Cardiac muscle cell (in vitro differentiated cells and primary cell): Measurements from ENCODE around the gene TMUB1. TPM values are rescaled to one million over a fixed set of nuclear protein-coding genes. Genes with fewer than 3 reads are reported as not detected.

Experiments
- DNase-seq, 2 donors: peaks; one replicate each; pipeline versions ENCODE4 v3.0.0 to v3.0.0-alpha.2; 2010 to 2017; ENCODE audit warnings: low read depth in 1 of 2, low spot score in 1 of 2
- H3K27ac ChIP-seq: fragments of 200-600 bp; sonication (generic); 2 replicates; pipeline ENCODE4 v1.5.1; 2016
- H3K27me3 ChIP-seq: fragments of 200-600 bp; sonication (generic); 2 replicates; pipeline ENCODE4 v1.6.0; 2016; ENCODE audit warnings: control low read depth
- H3K36me3 ChIP-seq: fragments of 200-600 bp; sonication (generic); 2 replicates; pipeline ENCODE4 v1.5.1; 2016; ENCODE audit warnings: control low read depth
- H3K4me1 ChIP-seq: fragments of 200-600 bp; sonication (generic); 2 replicates; pipeline ENCODE4 v1.8.1; 2017; ENCODE audit warnings: low read depth, mild to moderate bottlenecking, mixed run types
- H3K4me3 ChIP-seq: fragments of 200-600 bp; sonication (generic); 2 replicates; pipeline ENCODE4 v1.5.1; 2016; ENCODE audit warnings: mild to moderate bottlenecking
- H3K9me3 ChIP-seq: fragments of 200-600 bp; sonication (generic); 2 replicates; pipeline ENCODE4 v1.5.1; 2017; ENCODE audit warnings: low read depth, mild to moderate bottlenecking, control low read depth
- polyA plus RNA-seq: library from polyadenylated mRNA; unstranded; fragments of >200 nt; fragmentation: Nextera tagmentation; extraction: Ambion mirVana; gene quantifications from 2 replicates; pipeline ENCODE4 v1.2.1, GENCODE V29; 2016
- total RNA-seq: library from RNA; depleted of rRNA; stranded (reverse); fragments of >200 nt; gene quantifications from 2 replicates; pipeline ENCODE4 v1.2.3, GENCODE V29; 2016
- TF ChIP-seq, protein P1 (sequence below): IDR thresholded peaks from 2 replicates; pipeline ENCODE4 v1.5.1; 2012; ENCODE audit warnings: low read depth, mild to moderate bottlenecking, low read length

Gene TMUB1
- total and polyA plus RNA-seq, 2 experiments from 2014 or later = 74.9 to 83.4 TPM

- Histone ChIP-seq H3K36me3 (peaks cover 27% of the 10 kb centered on the region), H3K27me3 (no peaks in the 10 kb centered on the region), H3K27ac (no peak overlapping the region), H3K4me1 (peaks cover 5% of the 10 kb centered on the region), H3K9me3 (no peaks in the 10 kb centered on the region), H3K4me3 (no peak overlapping the region)
- DNase-seq = no peak
- TF ChIP-seq, protein P1, sequence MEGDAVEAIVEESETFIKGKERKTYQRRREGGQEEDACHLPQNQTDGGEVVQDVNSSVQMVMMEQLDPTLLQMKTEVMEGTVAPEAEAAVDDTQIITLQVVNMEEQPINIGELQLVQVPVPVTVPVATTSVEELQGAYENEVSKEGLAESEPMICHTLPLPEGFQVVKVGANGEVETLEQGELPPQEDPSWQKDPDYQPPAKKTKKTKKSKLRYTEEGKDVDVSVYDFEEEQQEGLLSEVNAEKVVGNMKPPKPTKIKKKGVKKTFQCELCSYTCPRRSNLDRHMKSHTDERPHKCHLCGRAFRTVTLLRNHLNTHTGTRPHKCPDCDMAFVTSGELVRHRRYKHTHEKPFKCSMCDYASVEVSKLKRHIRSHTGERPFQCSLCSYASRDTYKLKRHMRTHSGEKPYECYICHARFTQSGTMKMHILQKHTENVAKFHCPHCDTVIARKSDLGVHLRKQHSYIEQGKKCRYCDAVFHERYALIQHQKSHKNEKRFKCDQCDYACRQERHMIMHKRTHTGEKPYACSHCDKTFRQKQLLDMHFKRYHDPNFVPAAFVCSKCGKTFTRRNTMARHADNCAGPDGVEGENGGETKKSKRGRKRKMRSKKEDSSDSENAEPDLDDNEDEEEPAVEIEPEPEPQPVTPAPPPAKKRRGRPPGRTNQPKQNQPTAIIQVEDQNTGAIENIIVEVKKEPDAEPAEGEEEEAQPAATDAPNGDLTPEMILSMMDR = no peak
These were observed 7.7 kb downstream of the TMUB1 start for GRCh38 chr7:151075662-151075971.

GRCh38 chr7:151074817-151075661 lies 8.3 kb downstream of the TMUB1 start:
- Histone ChIP-seq H3K4me3 (no peak overlapping the region), H3K9me3 (no peaks in the 10 kb centered on the region), H3K27me3 (no peaks in the 10 kb centered on the region), H3K27ac (no peak overlapping the region), H3K4me1 (peaks cover 5% of the 10 kb centered on the region), H3K36me3 (peaks cover 32% of the 10 kb centered on the region)
- DNase-seq = no peak
- TF ChIP-seq, protein P1 = no peak

DNA sequence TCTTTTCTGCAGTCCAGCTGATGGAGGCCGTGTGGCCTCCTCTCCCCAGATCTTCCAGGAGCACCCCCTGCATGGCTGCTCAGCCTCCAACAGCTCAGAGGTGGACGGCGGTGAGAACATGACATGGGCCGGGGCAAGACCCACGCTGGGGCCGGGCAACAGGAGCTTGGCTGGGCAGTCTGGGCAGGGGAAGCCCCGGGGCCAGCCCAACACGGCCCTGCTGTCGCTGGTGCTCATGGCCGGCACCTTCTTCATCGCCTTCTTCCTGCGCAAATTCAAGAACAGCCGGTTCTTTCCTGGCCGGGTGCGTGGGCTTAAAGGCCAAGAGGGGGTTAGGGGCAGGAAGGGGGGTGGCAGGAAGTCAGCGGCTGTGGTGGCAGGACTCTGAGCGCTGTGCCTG lies 9.3 kb downstream of the TMUB1 start:
- H3K36me3 ChIP-seq = peaks cover 42% of the 10 kb centered on the region
- H3K4me1 ChIP-seq = no peaks in the 10 kb centered on the region
- H3K27me3 ChIP-seq = no peaks in the 10 kb centered on the region
- H3K4me3 ChIP-seq = no peak overlapping the region
- TF ChIP-seq, protein P1 = no peak
- no peaks in the 10 kb centered on the region for H3K9me3 ChIP-seq
- DNase-seq = no peak
- H3K27ac ChIP-seq = no peak overlapping the region

DNA sequence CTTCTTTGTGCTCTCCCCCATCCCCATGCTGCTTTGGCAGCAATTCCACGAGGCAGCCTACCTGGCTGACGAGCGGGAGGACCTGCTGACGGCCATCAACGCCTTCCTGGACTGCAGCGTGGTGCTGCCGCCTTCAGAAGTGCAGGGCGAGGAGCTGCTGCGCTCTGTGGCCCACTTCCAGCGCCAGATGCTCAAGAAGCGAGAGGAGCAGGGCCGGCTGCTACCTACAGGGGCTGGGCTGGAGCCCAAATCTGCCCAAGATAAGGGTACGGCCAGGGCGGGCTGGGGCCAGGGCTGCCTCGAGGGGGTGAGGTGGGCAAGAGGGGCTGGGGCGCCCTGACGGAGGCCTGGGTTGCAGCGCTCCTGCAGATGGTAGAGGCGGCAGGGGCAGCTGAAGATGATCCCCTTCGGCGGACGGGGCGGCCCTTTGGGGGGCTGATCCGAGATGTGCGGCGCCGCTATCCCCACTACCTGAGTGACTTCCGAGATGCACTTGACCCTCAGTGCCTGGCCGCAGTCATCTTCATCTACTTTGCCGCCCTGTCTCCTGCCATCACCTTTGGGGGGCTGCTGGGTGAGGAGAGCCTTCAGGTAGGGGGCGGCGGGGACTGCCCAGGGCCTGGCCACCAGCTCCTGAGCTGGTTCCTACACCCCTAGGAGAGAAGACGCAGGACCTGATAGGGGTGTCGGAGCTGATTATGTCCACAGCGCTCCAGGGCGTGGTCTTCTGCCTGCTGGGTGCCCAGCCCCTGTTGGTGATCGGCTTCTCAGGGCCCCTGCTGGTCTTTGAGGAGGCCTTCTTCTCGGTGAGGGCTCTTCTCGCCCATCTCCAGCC lies 12.0 kb downstream of the TMUB1 start:
- H3K27me3 ChIP-seq = no peaks in the 10 kb centered on the region
- no peaks in the 10 kb centered on the region for H3K4me1 ChIP-seq
- H3K36me3 ChIP-seq = peaks cover 64% of the 10 kb centered on the region
- H3K9me3 ChIP-seq = no peaks in the 10 kb centered on the region
- DNase-seq = no peak
- no peak overlapping the region for H3K4me3 ChIP-seq
- TF ChIP-seq, protein P1 = no peak
- no peak overlapping the region for H3K27ac ChIP-seq

DNA sequence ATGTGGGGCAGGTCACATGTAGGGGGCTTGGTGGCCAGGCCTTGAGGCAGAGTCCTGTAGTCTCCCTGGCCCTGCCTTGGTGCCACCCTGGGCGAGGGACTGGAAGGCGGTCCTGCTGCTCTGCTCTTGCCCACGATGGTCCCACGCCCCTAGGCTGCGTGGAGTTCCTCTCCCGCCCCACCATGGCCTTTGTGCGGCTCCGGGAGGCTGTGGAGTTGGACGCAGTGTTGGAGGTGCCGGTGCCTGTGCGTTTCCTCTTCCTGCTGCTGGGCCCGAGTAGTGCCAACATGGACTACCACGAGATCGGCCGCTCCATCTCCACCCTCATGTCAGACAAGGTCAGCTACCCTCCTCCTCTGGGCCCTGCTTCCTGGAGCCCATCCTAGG lies 12.7 kb downstream of the TMUB1 start:
- Histone ChIP-seq H3K27ac (no peak overlapping the region), H3K4me1 (no peaks in the 10 kb centered on the region), H3K4me3 (no peak overlapping the region), H3K27me3 (no peaks in the 10 kb centered on the region), H3K36me3 (peaks cover 65% of the 10 kb centered on the region), H3K9me3 (no peaks in the 10 kb centered on the region)
- no peak for DNase-seq
- TF ChIP-seq, protein P1 = no peak
